GM18526 (cell line): Measurements from ENCODE around the gene KLF7.

Source experiments
- POLR2A ChIP-seq: IDR thresholded peaks from 3 replicates; pipeline ENCODE4 v1.6.1; 2011; ENCODE audit not compliant: insufficient read length; ENCODE audit errors: extremely low read depth

KLF7 gene

GRCh38 chr2:207143215-207144172 lies 22.3 kb downstream of the KLF7 start:
- no peak for TF ChIP-seq POLR2A

- TF ChIP-seq POLR2A = no peak
Observed at GRCh38 chr2:207142461-207142860, 23.3 kb downstream of the KLF7 start.

GRCh38 chr2:207141386-207141785 lies 24.4 kb downstream of the KLF7 start:
- no peak for TF ChIP-seq POLR2A

- no peak for TF ChIP-seq POLR2A
Observed at GRCh38 chr2:207140265-207140664, 25.5 kb downstream of the KLF7 start.

- TF ChIP-seq POLR2A = no peak
Observed at GRCh38 chr2:207139552-207139951, 26.2 kb downstream of the KLF7 start.

- TF ChIP-seq POLR2A = no peak
Observed at GRCh38 chr2:207138627-207139297, 27.0 kb downstream of the KLF7 start.

- TF ChIP-seq POLR2A = no peak
Observed at GRCh38 chr2:207137596-207138337, 28.0 kb downstream of the KLF7 start.

GRCh38 chr2:207136874-207137273 lies 28.9 kb downstream of the KLF7 start:
- no peak for TF ChIP-seq POLR2A

GRCh38 chr2:207135801-207136457 lies 29.8 kb downstream of the KLF7 start:
- TF ChIP-seq POLR2A = no peak

GRCh38 chr2:207135340-207135739 lies 30.4 kb downstream of the KLF7 start:
- TF ChIP-seq POLR2A = no peak

- TF ChIP-seq POLR2A = no peak
Observed at GRCh38 chr2:207133820-207134519, 31.8 kb downstream of the KLF7 start.

- TF ChIP-seq POLR2A = no peak
Observed at GRCh38 chr2:207133458-207133819, 32.3 kb downstream of the KLF7 start.

GRCh38 chr2:207132019-207132418 lies 33.7 kb downstream of the KLF7 start:
- no peak for TF ChIP-seq POLR2A

- no peak for TF ChIP-seq POLR2A
Observed at GRCh38 chr2:207131594-207131993, 34.2 kb downstream of the KLF7 start.
